GM18858 (cell line): ENCODE results near the gene SLC49A3.

Experiments
- ATAC-seq: cut with Tn5 transposase; IDR thresholded peaks from one replicate; pipeline ENCODE4 v1.9.1; 2021; ENCODE audit not compliant: unreplicated experiment

The SLC49A3 gene

DNA sequence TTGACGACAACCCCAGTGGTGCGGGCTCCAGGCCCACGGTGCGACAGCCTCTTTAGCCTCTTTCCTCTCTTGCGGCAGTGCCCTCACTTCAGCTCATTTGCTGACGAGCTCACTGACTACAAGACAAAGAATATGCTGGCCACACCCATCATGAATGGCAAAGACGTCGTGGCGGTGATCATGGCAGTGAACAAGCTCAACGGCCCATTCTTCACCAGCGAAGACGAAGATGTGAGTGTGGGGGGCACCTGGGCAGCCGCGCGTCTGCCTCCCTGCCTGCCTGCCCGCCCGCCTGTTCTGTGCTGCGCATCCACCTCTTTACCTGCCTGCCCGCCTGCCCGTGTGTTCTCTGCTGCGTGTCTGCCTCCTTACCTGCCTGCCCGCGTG lies 54.4 kb downstream of the SLC49A3 start:
- ATAC-seq = no peak

DNA sequence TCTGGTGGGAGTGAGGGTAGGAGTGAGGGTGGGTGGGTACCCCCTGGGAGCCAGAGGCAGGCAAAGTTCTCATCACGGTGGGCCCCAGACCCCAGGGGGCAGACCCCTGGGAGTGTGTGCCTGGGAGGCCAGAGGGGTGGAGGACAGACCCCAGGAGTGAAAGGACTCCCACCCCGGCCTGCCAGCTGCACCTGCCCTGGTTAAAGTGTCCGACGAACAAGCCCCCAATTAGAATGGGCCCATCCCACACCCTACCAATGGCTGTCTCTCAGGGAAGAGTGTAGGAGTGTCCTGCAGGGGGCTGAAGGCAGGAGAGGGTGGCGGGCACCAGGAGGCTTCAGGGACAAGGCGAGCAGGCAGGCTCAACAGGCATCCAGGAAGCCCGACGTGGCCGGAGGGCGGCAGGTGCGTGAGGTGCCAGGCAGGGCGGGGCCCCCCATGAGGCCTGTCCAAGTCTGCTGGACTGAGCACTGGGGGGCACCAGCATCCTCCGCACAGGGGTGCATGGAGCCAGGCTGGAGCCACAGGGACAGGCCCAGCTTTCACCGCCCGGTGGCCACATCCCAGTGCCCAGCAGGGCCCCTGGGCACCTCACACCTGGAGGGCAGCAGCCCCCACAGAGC lies 54.9 kb downstream of the SLC49A3 start:
- ATAC-seq = no peak

DNA sequence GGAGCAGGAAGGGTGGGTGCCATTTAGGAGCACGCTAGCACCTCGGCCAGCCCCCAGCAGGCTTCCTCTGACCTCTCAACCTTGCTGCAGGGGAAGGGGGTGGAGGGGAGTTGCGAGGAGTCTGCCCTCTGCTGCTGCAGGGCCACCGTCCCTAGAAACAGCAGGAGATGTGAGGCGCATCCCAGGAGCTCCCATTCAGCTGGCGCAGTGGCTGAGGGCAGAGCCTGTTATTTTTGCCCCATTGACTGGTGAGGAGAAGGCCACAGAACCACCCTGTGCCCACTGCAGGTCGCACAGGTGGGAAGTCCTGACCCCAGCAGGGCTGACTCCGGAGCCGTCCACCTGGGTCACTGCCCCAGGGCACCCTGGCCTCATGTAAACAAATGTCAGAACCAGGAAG lies 55.5 kb downstream of the SLC49A3 start:
- no peak for ATAC-seq

DNA sequence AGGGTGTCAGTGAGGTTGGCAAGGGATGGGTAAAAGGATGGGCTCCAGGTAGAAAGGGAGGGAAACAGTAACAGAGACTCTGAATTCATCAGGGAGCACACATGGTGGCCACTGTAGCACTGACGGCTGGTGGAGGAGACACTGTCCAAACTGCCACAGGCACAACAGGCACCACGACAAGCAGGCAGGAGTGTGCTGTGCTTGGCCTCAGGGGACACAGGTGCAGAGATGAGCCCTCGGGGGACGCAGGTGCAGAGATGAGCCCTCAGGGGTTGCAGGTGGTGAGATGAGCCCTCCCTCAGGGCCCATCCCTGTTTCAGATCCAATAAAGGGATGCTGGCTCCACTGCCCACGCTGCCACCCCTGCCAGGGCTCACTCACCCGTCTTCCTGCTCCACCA lies 56.0 kb downstream of the SLC49A3 start:
- no peak for ATAC-seq

DNA sequence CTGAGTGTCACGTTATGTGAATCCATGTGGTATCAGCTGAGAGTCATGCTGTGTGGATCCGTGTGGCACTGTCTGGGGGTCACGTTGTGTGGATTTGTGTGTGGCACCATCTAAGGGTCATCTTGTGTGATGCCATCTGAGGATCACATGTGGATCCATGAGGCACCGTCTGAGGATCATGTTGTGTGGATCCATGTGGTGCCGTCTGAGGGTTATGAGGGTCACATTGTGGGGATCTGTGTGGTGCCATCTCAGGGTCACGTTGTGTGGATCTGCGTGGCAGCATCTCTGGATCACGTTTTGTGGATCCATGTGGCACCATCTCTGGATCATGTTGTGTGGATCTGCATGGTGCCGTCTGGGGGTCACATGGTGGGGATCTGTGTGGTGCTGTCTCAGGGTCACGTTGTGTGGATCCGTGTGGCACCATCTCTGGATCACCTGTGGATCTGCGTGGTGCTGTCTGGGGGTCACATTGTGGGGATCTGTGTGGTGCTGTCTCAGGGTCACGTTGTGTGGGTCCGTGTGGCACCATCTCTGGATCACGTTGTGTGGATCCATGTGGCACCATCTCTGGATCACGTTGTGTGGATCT lies 56.7 kb downstream of the SLC49A3 start:
- ATAC-seq = no peak
